ENCODE data around the gene RNASET2. TPM values are rescaled to one million over a fixed set of nuclear protein-coding genes. Genes with fewer than 3 reads are reported as not detected.

Gene RNASET2
- total and polyA plus RNA-seq, 2 of the 13 experiments (the other 11 are each of a cell fraction or from before 2014, with no cell fraction given): 44.6 to 597 TPM

DNA sequence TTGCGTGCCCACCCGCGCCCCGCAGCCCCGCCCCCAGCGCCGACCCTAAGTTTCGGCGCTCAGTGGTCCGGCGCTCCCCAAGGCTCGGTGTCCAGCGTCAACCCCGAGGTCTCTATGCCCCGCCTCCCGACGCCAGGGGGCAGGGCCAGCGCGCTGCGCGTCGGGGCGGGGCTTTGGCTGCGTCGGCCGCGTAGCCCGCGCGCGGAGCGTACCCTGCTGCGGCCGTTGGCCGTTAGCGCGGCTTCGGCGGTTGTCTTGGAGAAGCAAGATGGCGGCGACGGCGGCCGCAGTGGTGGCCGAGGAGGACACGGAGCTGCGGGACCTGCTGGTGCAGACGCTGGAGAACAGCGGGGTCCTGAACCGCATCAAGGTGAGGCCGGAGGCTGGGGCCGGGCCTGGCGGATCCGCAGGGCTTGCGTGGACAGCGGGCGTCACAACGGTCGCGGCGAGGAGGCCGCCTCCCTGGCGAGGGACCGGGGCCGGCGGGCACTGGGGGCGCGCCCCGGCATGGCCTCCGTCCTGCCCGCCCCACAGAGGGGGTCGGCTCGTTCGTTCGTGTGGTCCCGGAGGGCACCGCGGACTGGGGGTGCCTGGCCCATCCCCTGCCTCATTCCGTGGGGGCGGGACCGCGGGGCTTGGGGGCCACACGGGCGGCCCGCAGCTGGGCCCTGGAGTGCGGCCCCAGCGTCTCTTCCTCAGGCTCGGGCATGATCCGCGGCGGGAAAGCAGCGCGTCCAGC is 43.0 kb upstream of the RNASET2 start, which contains the start of gene CEP43 (continued):
- TF ChIP-seq, protein P1, sequence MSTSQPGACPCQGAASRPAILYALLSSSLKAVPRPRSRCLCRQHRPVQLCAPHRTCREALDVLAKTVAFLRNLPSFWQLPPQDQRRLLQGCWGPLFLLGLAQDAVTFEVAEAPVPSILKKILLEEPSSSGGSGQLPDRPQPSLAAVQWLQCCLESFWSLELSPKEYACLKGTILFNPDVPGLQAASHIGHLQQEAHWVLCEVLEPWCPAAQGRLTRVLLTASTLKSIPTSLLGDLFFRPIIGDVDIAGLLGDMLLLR (CRISPR knock-in tag; IDR thresholded peaks at IDR 0.05): 0 out of 2 replicates have a peak, but pooled peaks have one; percentile 27
- TF ChIP-seq, protein P2, sequence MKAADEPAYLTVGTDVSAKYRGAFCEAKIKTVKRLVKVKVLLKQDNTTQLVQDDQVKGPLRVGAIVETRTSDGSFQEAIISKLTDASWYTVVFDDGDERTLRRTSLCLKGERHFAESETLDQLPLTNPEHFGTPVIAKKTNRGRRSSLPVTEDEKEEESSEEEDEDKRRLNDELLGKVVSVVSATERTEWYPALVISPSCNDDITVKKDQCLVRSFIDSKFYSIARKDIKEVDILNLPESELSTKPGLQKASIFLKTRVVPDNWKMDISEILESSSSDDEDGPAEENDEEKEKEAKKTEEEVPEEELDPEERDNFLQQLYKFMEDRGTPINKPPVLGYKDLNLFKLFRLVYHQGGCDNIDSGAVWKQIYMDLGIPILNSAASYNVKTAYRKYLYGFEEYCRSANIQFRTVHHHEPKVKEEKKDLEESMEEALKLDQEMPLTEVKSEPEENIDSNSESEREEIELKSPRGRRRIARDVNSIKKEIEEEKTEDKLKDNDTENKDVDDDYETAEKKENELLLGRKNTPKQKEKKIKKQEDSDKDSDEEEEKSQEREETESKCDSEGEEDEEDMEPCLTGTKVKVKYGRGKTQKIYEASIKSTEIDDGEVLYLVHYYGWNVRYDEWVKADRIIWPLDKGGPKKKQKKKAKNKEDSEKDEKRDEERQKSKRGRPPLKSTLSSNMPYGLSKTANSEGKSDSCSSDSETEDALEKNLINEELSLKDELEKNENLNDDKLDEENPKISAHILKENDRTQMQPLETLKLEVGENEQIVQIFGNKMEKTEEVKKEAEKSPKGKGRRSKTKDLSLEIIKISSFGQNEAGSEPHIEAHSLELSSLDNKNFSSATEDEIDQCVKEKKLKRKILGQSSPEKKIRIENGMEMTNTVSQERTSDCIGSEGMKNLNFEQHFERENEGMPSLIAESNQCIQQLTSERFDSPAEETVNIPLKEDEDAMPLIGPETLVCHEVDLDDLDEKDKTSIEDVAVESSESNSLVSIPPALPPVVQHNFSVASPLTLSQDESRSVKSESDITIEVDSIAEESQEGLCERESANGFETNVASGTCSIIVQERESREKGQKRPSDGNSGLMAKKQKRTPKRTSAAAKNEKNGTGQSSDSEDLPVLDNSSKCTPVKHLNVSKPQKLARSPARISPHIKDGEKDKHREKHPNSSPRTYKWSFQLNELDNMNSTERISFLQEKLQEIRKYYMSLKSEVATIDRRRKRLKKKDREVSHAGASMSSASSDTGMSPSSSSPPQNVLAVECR (CRISPR knock-in tag; IDR thresholded peaks at IDR 0.05; ENCODE audit: borderline replicate concordance): peak; percentile 99
- TF ChIP-seq, protein P3, sequence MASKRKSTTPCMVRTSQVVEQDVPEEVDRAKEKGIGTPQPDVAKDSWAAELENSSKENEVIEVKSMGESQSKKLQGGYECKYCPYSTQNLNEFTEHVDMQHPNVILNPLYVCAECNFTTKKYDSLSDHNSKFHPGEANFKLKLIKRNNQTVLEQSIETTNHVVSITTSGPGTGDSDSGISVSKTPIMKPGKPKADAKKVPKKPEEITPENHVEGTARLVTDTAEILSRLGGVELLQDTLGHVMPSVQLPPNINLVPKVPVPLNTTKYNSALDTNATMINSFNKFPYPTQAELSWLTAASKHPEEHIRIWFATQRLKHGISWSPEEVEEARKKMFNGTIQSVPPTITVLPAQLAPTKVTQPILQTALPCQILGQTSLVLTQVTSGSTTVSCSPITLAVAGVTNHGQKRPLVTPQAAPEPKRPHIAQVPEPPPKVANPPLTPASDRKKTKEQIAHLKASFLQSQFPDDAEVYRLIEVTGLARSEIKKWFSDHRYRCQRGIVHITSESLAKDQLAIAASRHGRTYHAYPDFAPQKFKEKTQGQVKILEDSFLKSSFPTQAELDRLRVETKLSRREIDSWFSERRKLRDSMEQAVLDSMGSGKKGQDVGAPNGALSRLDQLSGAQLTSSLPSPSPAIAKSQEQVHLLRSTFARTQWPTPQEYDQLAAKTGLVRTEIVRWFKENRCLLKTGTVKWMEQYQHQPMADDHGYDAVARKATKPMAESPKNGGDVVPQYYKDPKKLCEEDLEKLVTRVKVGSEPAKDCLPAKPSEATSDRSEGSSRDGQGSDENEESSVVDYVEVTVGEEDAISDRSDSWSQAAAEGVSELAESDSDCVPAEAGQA (IDR thresholded peaks at IDR 0.05; ENCODE audit: low read depth): peak; percentile 72; the same call in 1 of the 2 replicates
- TF ChIP-seq, protein P3 (CRISPR knock-in tag; IDR thresholded peaks at IDR 0.05; ENCODE audit: borderline replicate concordance): peak; percentile 36; the same call in 1 of the 2 replicates
- TF ChIP-seq ZNF431 (CRISPR knock-in tag; IDR thresholded peaks at IDR 0.05; ENCODE audit: borderline replicate concordance, low read depth) (peak; percentile 92), ZFY (CRISPR knock-in tag; IDR thresholded peaks at IDR 0.05) (peak; percentile 93), RBM39 (IDR thresholded peaks at IDR 0.05; ENCODE audit: low read depth, low read length, poor library complexity, severe bottlenecking) (peak; percentile 97), ARNTL (CRISPR knock-in tag; IDR thresholded peaks at IDR 0.05) (peak; percentile 15; the same call in 1 of the 2 replicates), ERF (CRISPR knock-in tag; IDR thresholded peaks at IDR 0.05) (peak; percentile 40; the same call in 1 of the 2 replicates), AGO2 (optimal IDR thresholded peaks at IDR 0.05; ENCODE audit: low read depth, low read length) (peak; percentile 92)
- TF ChIP-seq, protein P4, sequence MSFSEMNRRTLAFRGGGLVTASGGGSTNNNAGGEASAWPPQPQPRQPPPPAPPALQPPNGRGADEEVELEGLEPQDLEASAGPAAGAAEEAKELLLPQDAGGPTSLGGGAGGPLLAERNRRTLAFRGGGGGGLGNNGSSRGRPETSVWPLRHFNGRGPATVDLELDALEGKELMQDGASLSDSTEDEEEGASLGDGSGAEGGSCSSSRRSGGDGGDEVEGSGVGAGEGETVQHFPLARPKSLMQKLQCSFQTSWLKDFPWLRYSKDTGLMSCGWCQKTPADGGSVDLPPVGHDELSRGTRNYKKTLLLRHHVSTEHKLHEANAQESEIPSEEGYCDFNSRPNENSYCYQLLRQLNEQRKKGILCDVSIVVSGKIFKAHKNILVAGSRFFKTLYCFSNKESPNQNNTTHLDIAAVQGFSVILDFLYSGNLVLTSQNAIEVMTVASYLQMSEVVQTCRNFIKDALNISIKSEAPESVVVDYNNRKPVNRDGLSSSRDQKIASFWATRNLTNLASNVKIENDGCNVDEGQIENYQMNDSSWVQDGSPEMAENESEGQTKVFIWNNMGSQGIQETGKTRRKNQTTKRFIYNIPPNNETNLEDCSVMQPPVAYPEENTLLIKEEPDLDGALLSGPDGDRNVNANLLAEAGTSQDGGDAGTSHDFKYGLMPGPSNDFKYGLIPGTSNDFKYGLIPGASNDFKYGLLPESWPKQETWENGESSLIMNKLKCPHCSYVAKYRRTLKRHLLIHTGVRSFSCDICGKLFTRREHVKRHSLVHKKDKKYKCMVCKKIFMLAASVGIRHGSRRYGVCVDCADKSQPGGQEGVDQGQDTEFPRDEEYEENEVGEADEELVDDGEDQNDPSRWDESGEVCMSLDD (CRISPR knock-in tag; IDR thresholded peaks at IDR 0.05; ENCODE audit: borderline replicate concordance): peak; percentile 56; the same call in 1 of the 2 replicates

All from HepG2 (cell line).